Renal cortical epithelial cell (primary cell): ENCODE measurements around the gene EYS. TPM values are rescaled to one million over a fixed set of nuclear protein-coding genes. Genes with fewer than 3 reads are reported as not detected.
"Not testable (repeated sequence)": the region's sequence is repeated elsewhere in the genome, so short reads cannot be mapped to it uniquely, and the experiment has no call there.

Experiments
- DNase-seq: peaks from one replicate; pipeline ENCODE4 v3.0.0-alpha.2; 2011; ENCODE audit warnings: low read depth
- total RNA-seq: library from RNA; depleted of rRNA; stranded (reverse); fragments of >200 nt; gene quantifications from 2 replicates; pipeline ENCODE4 v1.2.3, GENCODE V29; 2014

Gene EYS
- total RNA-seq, 1 donor from 2014 or later: 0.10 TPM

GRCh38 chr6:65452333-65452732 lies 254.7 kb downstream of the EYS start:
- DNase-seq: no peak

- no peak for DNase-seq
These were observed 256.6 kb downstream of the EYS start for GRCh38 chr6:65450451-65450850.

- DNase-seq: no peak
These were observed 257.1 kb downstream of the EYS start for GRCh38 chr6:65449926-65450325.

GRCh38 chr6:65448866-65449265 lies 258.2 kb downstream of the EYS start:
- no peak for DNase-seq

GRCh38 chr6:65436281-65436680 lies 270.7 kb downstream of the EYS start:
- DNase-seq: no peak

- DNase-seq: no peak
These were observed 290.4 kb downstream of the EYS start for GRCh38 chr6:65416621-65417020.

GRCh38 chr6:65410309-65410708 lies 296.7 kb downstream of the EYS start:
- DNase-seq: no peak

GRCh38 chr6:65402564-65402963 lies 304.5 kb downstream of the EYS start:
- no peak for DNase-seq

GRCh38 chr6:65399355-65400084 lies 307.5 kb downstream of the EYS start:
- DNase-seq: no peak

GRCh38 chr6:65398851-65399250 lies 308.2 kb downstream of the EYS start:
- DNase-seq: no peak

GRCh38 chr6:65350530-65350929 lies 356.5 kb downstream of the EYS start:
- no peak for DNase-seq

- not testable (repeated sequence) for DNase-seq
These were observed 404.4 kb downstream of the EYS start for GRCh38 chr6:65302655-65303054.

GRCh38 chr6:65299236-65299635 lies 407.8 kb downstream of the EYS start:
- DNase-seq: no peak

GRCh38 chr6:65295812-65296211 lies 411.2 kb downstream of the EYS start:
- DNase-seq: no peak

GRCh38 chr6:65289491-65289890 lies 417.5 kb downstream of the EYS start:
- peak; percentile 25 for DNase-seq

- no peak for DNase-seq
These were observed 421.8 kb downstream of the EYS start for GRCh38 chr6:65285275-65285674.

- no peak for DNase-seq
These were observed 427.0 kb downstream of the EYS start for GRCh38 chr6:65280060-65280459.

GRCh38 chr6:65262241-65262640 lies 444.8 kb downstream of the EYS start:
- DNase-seq: no peak

- DNase-seq: no peak
These were observed 447.0 kb downstream of the EYS start for GRCh38 chr6:65259982-65260381.

- DNase-seq: peak; percentile 21
These were observed 448.0 kb downstream of the EYS start for GRCh38 chr6:65259059-65259458.

- no peak for DNase-seq
These were observed 454.0 kb downstream of the EYS start for GRCh38 chr6:65253041-65253440.

- DNase-seq: no peak
These were observed 458.9 kb downstream of the EYS start for GRCh38 chr6:65248101-65248610.

- DNase-seq: no peak
These were observed 475.4 kb downstream of the EYS start for GRCh38 chr6:65231616-65232015.

- DNase-seq: peak; percentile 4
These were observed 477.2 kb downstream of the EYS start for GRCh38 chr6:65229825-65230224.
